Neural progenitor cell (in vitro differentiated cells): ENCODE data around the gene ARL11. TPM values are rescaled to one million over a fixed set of nuclear protein-coding genes. Genes with fewer than 3 reads are reported as not detected.

ENCODE experiments used
- DNase-seq: peaks from one replicate; pipeline ENCODE4 v3.0.0-alpha.2; 2016; ENCODE audit warnings: low spot score
- H2AFZ ChIP-seq: fragments of 200-600 bp; sonication (generic); replicated peaks from 2 replicates; pipeline ENCODE4 v1.6.1; 2016; ENCODE audit warnings: antibody characterized with exemption
- H3F3A ChIP-seq: fragments of 200-600 bp; sonication (generic); 2 replicates; pipeline ENCODE4 v1.6.1; 2016; ENCODE audit warnings: antibody characterized with exemption, low read depth
- H3K27ac ChIP-seq: fragments of 200-600 bp; sonication (generic); 2 replicates; pipeline ENCODE4 v1.5.1; 2016; ENCODE audit warnings: mild to moderate bottlenecking
- H3K27me3 ChIP-seq: fragments of 200-600 bp; sonication (generic); 2 replicates; pipeline ENCODE4 v1.6.1; 2016; ENCODE audit warnings: mild to moderate bottlenecking, moderate library complexity
- H3K36me3 ChIP-seq: fragments of 200-600 bp; sonication (generic); 2 replicates; pipeline ENCODE4 v1.5.1; 2016
- H3K4me1 ChIP-seq: fragments of 200-600 bp; sonication (generic); 2 replicates; pipeline ENCODE4 v1.6.1; 2016; ENCODE audit warnings: mixed run types
- H3K4me2 ChIP-seq: fragments of 200-600 bp; sonication (generic); 2 replicates; pipeline ENCODE4 v1.6.1; 2016
- H3K4me3 ChIP-seq: fragments of 200-600 bp; sonication (generic); 2 replicates; pipeline ENCODE4 v1.5.1; 2016
- H3K79me2 ChIP-seq: fragments of 200-600 bp; sonication (generic); 2 replicates; pipeline ENCODE4 v1.6.1; 2016; ENCODE audit warnings: low read depth
- H3K9ac ChIP-seq: fragments of 200-600 bp; sonication (generic); 2 replicates; pipeline ENCODE4 v1.6.1; 2016
- H3K9me3 ChIP-seq: fragments of 200-600 bp; sonication (generic); 2 replicates; pipeline ENCODE4 v1.5.1; 2016; ENCODE audit warnings: low read depth
- H4K20me1 ChIP-seq: fragments of 200-600 bp; sonication (generic); 2 replicates; pipeline ENCODE4 v1.6.1; 2016; ENCODE audit warnings: low read depth
- H3K27ac Mint-ChIP-seq: 3 replicates; pipeline ENCODE4 v1.8.0; 2021; ENCODE audit warnings: mixed read lengths
- H3K27me3 Mint-ChIP-seq: 2 replicates; pipeline ENCODE4 v1.8.0; 2022; ENCODE audit warnings: low read depth, mild to moderate bottlenecking, inconsistent platforms, moderate library complexity, mixed read lengths; ENCODE audit not compliant: insufficient read depth
- H3K36me3 Mint-ChIP-seq: 3 replicates; pipeline ENCODE4 v1.8.0; 2021; ENCODE audit warnings: mixed read lengths
- H3K4me1 Mint-ChIP-seq: 3 replicates; pipeline ENCODE4 v1.8.0; 2021; ENCODE audit warnings: mixed read lengths
- H3K4me3 Mint-ChIP-seq: 3 replicates; pipeline ENCODE4 v1.8.0; 2021; ENCODE audit warnings: mild to moderate bottlenecking, moderate library complexity, mixed read lengths
- H3K9me3 Mint-ChIP-seq: 3 replicates; pipeline ENCODE4 v1.8.0; 2020; ENCODE audit warnings: mixed read lengths
- EZH2 ChIP-seq: fragments of 200-600 bp; sonication (generic); IDR thresholded peaks from 2 replicates; pipeline ENCODE4 v1.6.1; 2017; ENCODE audit warnings: antibody characterized with exemption, mild to moderate bottlenecking, moderate library complexity
- EZH2phosphoT487 ChIP-seq: fragments of 200-600 bp; sonication (generic); IDR thresholded peaks from 2 replicates; pipeline ENCODE4 v1.6.1; 2017; ENCODE audit warnings: antibody characterized with exemption
- total RNA-seq: library from RNA; depleted of rRNA; stranded (reverse); fragments of >200 nt; gene quantifications from 2 replicates; pipeline ENCODE4 v1.2.3, GENCODE V29; 2015; ENCODE audit warnings: low replicate concordance
- TF ChIP-seq, protein P1 (sequence below): fragments of 200-600 bp; sonication (generic); IDR thresholded peaks from 2 replicates; pipeline ENCODE4 v1.5.1; 2017; ENCODE audit warnings: antibody characterized with exemption, mild to moderate bottlenecking

ARL11 gene
- total RNA-seq, 1 donor from 2014 or later, result 0.06 TPM

DNA sequence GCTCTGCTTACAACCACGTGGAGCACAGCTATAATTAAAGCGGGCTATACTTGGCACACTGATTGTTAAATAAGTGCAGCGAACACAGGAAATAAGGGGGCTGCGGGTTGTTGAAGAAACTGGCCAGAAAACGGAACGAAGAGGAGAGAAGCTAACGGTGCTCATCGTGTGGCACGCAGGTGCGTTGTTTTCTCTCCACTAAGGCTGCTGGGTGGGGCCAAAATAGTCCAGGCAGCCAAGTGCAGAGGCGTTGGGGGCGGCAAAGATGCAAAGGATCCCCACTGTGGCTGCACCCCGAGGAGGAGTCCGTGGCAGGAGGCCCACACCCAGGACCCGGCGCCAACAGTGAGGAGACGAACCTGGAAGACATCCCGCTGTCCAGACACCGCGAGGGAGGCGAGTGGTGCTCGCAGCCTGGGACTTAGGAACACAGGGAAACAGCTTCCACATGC lies 8.1 kb upstream of the ARL11 start:
- no peak overlapping the region for H3K27ac Mint-ChIP-seq
- no peak for DNase-seq
- no peaks in the 10 kb centered on the region for H3K36me3 Mint-ChIP-seq
- H3K79me2 ChIP-seq, result no peaks in the 10 kb centered on the region
- no peaks in the 10 kb centered on the region for H3K9me3 ChIP-seq
- H3K9me3 Mint-ChIP-seq, result no peaks in the 10 kb centered on the region
- H2AFZ ChIP-seq, result no peak overlapping the region
- H3K36me3 ChIP-seq, result no peaks in the 10 kb centered on the region
- H3K4me1 Mint-ChIP-seq, result peaks cover 15% of the 10 kb centered on the region
- TF ChIP-seq EZH2phosphoT487 (no peak), EZH2 (no peak)
- TF ChIP-seq, protein P1, sequence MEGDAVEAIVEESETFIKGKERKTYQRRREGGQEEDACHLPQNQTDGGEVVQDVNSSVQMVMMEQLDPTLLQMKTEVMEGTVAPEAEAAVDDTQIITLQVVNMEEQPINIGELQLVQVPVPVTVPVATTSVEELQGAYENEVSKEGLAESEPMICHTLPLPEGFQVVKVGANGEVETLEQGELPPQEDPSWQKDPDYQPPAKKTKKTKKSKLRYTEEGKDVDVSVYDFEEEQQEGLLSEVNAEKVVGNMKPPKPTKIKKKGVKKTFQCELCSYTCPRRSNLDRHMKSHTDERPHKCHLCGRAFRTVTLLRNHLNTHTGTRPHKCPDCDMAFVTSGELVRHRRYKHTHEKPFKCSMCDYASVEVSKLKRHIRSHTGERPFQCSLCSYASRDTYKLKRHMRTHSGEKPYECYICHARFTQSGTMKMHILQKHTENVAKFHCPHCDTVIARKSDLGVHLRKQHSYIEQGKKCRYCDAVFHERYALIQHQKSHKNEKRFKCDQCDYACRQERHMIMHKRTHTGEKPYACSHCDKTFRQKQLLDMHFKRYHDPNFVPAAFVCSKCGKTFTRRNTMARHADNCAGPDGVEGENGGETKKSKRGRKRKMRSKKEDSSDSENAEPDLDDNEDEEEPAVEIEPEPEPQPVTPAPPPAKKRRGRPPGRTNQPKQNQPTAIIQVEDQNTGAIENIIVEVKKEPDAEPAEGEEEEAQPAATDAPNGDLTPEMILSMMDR, result no peak
- no peak overlapping the region for H3K4me3 Mint-ChIP-seq
- H4K20me1 ChIP-seq, result no peaks in the 10 kb centered on the region
- H3K4me1 ChIP-seq, result peaks cover 6% of the 10 kb centered on the region
- no peak overlapping the region for H3K27ac ChIP-seq
- H3K9ac ChIP-seq, result no peak overlapping the region
- H3K27me3 ChIP-seq, result no peaks in the 10 kb centered on the region
- no peak overlapping the region for H3K4me2 ChIP-seq
- peaks cover 7% of the 10 kb centered on the region for H3K27me3 Mint-ChIP-seq
- no peaks in the 10 kb centered on the region for H3F3A ChIP-seq
- no peak overlapping the region for H3K4me3 ChIP-seq

DNA sequence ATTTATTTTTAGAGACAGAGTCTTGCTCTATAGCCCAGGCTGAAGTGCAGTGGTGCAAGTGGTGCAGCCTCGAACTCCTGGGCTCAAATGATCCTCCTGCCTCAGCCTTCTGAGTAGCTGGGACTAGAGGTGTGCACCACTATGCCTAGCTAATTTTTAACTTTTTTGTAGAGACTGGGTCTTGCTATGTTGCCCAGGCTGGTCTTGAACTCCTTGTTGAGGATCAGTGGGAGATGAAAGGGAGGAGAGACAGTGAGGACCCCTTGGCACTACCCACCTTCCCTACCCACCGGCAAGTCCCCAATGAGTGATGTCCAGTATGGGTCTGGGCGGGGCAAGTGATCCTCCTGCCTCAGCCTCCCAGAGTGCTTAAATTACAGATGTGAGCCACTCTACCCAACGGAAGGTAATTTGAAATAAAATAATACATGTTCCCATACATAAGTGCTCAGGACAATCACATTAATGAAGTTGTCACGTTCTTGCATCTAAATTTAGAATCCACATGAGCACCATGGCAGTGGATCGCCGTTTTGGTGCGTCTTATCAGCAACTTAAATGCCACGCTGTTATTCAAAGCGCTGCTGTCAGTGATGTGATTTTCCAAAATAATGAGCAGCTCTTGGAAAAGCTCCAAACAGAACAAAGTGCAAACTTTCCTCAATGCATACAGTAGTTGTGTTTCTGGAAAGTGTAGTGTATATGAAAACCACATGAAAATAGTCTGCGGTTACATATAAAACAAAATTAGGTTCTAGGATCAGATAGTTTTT lies 5.9 kb upstream of the ARL11 start:
- Histone ChIP-seq H3K36me3 (no peaks in the 10 kb centered on the region), H3K79me2 (no peaks in the 10 kb centered on the region), H3K9ac (no peak overlapping the region), H3F3A (no peaks in the 10 kb centered on the region), H3K4me3 (no peak overlapping the region), H3K4me1 (peaks cover 6% of the 10 kb centered on the region), H3K27ac (no peak overlapping the region), H3K4me2 (no peak overlapping the region), H4K20me1 (no peaks in the 10 kb centered on the region), H2AFZ (no peak overlapping the region), H3K9me3 (no peaks in the 10 kb centered on the region), H3K27me3 (no peaks in the 10 kb centered on the region)
- TF ChIP-seq EZH2, result no peak
- TF ChIP-seq, protein P1, result no peak
- TF ChIP-seq EZH2phosphoT487, result no peak
- Mint-ChIP-seq H3K27ac (no peak overlapping the region), H3K27me3 (peaks cover 5% of the 10 kb centered on the region), H3K4me1 (peaks cover 15% of the 10 kb centered on the region), H3K4me3 (no peak overlapping the region), H3K9me3 (no peaks in the 10 kb centered on the region), H3K36me3 (no peaks in the 10 kb centered on the region)
- no peak for DNase-seq

DNA sequence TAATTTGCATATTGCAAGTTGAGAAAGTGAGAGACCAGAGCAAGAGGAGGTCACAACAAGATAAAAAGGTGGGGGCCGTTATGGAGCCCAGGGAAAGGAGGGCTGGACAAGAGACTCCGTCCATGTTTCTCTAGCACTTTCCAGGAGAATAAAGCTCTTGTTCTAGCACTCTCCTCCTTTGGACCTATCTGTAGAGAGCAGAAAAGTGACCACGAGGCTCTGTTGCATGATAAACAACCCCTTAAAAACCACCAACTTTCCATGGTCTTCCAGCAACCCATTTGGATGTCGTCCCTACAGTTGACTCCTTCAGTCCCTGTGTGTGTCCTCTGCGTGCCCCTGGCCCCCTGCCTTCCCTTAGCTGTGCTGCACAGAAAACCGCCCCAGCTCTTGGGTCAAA lies 4.1 kb upstream of the ARL11 start:
- H3K9me3 ChIP-seq, result no peaks in the 10 kb centered on the region
- Mint-ChIP-seq H3K9me3 (no peaks in the 10 kb centered on the region), H3K4me1 (peaks cover 13% of the 10 kb centered on the region), H3K36me3 (no peaks in the 10 kb centered on the region), H3K4me3 (no peak overlapping the region), H3K27me3 (peaks cover 9% of the 10 kb centered on the region), H3K27ac (no peak overlapping the region)
- H3K9ac ChIP-seq, result no peak overlapping the region
- H2AFZ ChIP-seq, result no peak overlapping the region
- no peaks in the 10 kb centered on the region for H4K20me1 ChIP-seq
- H3F3A ChIP-seq, result no peaks in the 10 kb centered on the region
- TF ChIP-seq, protein P1, result no peak
- TF ChIP-seq EZH2phosphoT487 (no peak), EZH2 (no peak)
- no peaks in the 10 kb centered on the region for H3K79me2 ChIP-seq
- H3K27ac ChIP-seq, result no peak overlapping the region
- H3K4me2 ChIP-seq, result no peak overlapping the region
- peaks cover 5% of the 10 kb centered on the region for H3K4me1 ChIP-seq
- H3K4me3 ChIP-seq, result no peak overlapping the region
- no peaks in the 10 kb centered on the region for H3K27me3 ChIP-seq
- no peaks in the 10 kb centered on the region for H3K36me3 ChIP-seq
- DNase-seq, result no peak
